GM21717 (cell line): ENCODE measurements around the gene TMEM128.

Source experiments
- ATAC-seq: cut with Tn5 transposase; IDR thresholded peaks from one replicate; pipeline ENCODE4 v1.9.1; 2021; ENCODE audit warnings: mild to moderate bottlenecking, moderate library complexity; ENCODE audit not compliant: unreplicated experiment

TMEM128 gene, protein sequence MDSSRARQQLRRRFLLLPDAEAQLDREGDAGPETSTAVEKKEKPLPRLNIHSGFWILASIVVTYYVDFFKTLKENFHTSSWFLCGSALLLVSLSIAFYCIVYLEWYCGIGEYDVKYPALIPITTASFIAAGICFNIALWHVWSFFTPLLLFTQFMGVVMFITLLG

DNA sequence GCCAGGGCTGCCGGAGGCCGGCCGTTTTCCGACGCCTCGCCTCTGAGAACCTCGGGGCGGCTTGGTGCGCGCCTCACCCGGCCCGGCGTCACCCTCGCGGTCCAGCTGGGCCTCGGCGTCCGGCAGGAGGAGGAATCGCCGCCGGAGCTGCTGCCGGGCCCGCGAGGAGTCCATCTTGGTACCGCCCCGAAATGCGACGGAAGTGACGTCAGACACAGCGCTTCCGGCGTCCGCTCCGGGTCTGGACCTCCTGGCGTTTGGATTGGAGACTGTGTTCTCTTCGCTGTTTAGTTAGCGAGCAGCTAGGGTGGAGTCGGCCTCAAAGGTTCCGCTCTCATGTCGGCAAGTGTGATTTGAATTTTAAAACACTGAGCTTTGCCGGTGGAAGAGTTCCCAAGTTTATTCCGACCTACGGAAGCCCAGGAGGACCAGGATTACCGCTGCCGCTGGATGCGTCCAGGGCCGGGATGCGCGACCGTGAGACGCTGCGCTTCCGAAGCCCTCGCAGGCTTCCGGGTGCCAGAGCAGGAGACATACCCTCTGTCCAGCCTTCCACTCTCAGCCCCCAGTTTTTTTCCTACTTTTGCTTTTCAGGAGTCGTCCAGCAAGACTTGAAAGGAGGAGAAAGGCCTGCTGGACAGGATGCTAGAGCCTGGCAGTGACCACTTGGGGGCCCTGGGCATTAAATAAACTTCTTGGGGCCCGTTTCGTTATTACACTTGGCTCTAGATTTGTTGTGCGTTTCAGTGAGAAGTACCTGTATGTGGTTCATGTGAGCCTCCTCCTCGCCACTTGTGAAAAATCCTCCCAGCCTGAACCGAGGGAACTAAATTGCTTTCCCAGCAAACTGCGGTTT, at the start of gene TMEM128:
Gene TMEM128 (minus strand): TSS at position 195 of the 856 bp plus-strand sequence. CDS start 21 bp downstream, at position 174.
- peak; percentile 97 for ATAC-seq

DNA sequence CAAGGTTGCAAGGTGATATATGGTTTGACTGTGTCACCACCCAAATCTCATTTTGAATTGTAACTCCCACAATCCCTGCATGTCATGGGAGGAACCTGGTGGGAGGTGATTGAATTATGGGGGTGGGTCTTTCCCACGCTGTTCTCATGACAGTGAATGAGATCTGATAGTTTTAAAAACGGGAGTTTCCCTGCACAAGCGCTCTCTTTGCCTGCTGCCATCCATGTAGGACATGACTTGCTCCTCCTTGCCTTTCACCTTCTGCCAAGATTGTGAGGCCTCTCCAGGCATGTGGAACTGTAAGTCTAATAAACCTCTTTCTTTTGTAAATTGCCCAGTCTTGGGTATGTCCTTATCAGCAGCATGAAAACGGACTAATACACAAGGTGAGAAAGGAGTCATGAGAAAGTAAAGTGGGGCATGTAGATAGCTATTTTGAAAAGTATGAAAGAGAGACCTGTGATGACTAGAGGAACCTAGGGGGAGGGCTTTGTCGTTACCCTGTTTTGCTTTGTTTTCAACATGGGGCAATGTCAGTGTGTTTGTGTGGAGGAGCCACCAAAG, 48.3 kb upstream of the TMEM128 start:
- no peak for ATAC-seq

DNA sequence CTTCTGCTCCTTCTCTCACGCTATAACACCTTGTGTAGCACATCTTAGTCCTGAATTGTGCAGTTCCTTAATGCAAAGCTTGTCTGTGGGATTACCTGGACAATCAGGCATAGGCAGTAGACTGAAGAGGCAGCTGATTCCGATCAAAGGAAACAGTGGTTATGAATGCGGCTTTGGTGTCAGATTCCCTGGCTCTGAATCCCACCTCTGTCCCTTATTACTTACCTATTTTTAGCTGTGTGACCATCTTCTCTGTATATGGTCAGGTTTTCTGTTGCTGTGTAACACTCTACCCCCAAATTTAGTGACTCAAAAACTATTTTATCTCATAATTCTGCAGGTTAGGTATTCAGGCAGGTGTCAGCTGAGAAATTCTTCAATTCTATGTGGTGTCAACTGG, 45.3 kb upstream of the TMEM128 start:
- no peak for ATAC-seq

DNA sequence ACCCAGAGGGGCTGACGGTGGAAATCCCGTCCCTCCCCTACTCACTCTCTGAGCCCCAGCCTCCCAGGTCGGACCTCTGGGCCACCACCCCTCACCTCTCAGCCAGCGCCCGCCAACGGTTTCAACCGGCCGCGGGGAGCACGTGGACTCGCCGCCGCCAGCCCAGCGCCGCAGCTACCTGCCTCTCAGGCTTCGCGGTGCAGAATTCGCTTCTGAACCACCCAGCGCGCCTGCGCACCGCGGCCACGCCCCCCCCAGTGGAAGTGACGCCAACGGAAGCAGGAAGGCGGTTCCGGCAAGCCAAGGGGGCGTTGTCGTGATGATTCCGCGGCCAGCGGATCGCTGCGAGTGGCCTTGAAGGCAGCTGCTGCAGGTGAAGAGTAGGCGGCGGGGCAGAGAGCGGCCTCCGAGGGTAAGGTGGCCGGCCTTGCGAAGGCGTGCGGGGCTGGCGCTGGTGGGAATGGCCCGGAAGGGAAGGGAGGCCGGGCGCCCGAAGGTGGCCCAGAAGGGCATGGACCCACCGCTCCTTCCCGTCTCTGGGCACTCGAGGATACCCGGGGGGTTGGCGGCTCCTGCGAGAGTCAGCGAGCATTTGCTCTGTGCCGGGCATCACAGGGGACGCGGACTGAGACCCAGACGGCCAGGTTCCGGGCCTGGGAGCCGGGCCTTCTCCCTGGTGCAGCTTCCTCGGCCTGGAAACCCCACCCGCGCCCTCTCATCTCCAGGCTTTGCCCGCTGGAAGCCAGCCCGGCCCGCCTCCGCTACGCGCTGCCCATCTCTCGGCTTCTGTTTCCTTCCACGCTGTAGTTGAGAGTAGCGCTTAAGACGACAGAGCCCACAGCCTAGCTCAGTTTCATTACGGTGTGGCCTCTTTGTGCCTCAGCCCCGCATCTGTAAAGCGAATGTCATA, 42.2 kb upstream of the TMEM128 start, which contains the start of the genes LYAR and ZBTB49:
Gene LYAR (minus strand): TSS at position 214 of the 910 bp plus-strand sequence. CDS start 6,412 bp downstream, outside the sequence.
Gene ZBTB49 (plus strand): TSS at position 311 of the 910 bp plus-strand sequence. CDS start 9,695 bp downstream, outside the sequence.
- peak; percentile 87 for ATAC-seq

DNA sequence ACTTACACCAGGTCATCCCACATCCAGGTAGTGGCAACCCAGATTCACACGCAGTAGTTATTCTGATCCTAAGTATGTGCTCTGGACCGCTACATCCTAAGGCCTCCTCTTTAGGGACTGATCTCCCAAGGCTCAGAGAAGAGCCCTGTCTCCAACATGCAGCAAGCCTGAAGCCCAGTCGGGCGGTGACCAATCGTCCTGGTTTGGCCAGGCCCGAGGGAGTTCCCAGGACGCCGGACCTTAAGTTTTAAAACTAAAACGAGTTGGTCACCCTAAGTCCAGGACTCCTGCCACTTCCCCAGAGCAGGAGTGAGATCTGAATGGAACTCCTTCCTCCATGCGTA, 41.5 kb upstream of the TMEM128 start:
- peak; percentile 27 for ATAC-seq

DNA sequence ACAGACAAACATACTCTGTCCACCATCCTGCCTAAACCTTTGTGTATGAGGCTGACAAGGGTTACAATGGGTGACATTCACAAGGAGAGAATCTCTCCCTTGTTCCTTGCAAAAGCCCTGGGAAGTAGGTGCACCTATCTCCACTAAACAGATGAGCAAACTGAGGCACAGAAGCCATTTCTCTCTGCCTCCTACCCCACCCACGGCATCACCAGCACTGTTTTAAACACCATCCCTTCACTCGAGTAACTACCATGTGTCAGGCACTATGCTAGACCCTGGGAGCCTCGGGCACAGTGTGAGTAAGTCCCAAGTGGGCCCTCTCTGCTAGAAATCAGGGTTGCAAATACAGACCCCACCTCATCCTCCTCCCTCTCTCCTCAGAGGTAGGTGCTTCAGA, 41.0 kb upstream of the TMEM128 start:
- ATAC-seq = no peak

DNA sequence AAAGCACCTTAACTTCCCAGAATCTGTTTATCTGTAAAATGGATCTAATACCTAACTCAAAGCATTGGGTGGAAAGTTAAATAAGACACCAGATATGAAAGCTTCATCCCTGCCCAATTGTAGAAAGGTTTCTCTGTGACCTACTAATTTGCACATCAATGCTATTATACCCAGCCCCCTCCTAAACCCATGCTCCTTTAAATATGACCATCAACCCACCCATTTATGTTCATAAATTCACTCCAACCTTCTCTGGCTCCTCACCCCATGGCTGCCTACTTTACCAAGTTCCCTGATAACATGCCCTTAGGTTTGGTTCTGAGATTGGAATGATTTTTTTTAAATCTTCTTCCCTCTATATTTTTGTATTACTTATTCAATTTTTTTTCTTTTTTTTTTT, 40.1 kb upstream of the TMEM128 start:
- ATAC-seq = no peak

DNA sequence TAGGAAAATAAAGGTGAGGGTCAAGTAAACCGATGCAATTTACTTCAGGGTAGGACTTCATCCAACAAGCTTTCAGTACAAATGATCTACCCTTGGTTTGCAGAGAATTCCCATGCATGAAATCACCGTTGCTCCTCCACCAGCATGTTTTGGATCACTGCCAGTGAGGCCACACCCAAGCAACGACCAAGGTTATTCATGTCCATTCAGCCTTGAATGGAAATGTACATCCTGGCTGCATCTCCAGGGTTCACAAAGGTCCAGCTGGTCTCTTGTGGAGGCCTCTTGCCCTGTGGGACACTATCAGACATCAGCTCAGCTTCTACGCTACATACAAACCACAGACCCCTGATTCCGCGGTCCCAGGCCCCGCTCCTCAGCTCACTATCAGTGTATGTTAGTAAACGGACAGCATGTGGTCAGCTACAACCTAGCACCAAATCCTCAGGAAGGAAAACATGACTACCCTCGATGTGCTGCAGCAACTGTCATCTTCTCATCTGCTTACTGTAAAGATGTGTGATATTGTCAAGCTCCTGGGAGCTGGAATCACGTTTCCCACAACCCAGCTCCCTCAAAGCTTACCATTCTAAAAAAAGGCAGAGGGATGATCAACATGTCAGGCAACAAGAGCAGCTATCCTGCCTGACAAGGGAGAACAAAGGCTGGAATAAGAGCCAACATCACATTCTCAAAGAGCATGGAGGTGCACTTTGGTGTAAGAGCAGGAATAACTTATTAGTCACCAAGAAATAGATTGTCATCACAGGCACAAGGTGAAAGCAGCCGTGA, 37.0 kb upstream of the TMEM128 start:
- ATAC-seq = no peak

DNA sequence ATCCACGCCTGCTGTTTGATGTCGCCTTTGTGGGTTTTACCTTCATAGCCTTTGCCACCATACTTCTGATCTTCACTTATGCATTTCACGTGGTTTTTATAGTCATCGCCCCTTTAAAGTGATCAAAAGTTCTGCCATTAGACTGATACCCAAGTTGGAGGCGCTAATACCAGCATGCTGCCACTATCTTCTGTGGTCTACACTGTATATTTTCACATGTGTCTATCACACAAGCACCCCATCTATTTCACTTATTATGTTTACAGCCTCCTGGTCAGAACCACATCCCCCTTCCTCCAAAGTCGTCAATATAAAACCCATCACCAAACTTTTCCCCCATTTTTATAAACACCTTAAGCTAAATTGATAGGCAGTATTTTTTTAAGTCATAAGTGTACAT, 33.8 kb upstream of the TMEM128 start:
- no peak for ATAC-seq

DNA sequence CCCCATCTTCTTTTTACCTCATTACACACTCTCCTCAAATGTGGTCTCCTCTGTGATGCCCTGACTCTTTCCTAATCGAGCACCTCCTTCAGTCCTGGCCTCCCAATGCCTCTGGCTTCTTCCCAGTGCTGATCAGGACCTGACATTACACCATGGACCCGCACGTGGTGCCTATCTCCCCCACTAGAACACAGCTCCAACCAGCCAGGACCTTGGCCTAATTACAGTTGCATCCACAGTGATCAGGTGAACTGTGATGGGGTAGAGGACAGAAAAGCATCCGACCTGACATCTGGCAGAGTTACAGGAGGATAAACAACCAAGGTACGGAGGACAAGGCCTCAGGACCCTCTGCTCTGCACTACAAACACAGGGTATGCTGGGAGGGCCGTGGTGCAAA, 29.5 kb upstream of the TMEM128 start:
- ATAC-seq = no peak

DNA sequence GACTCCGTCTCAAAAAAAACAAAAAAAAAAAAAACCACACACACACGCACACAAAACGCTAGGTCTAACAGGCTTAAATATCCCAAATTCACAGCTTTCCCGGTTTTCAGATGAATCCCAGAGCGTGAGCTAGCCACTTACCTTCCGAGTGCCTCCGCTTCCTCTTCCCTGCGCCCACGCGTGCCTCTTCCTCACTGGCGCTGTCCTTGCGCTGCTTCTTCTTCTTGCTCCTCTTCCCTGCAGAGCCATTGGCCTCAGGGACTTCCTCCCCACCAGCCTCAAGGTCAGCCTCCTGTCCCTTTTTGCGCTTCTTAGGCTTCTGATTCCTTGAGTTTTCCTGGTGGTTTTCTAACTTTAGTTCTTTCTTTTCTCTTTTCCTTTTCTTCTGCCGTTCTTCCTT, 26.2 kb upstream of the TMEM128 start:
- ATAC-seq = no peak

DNA sequence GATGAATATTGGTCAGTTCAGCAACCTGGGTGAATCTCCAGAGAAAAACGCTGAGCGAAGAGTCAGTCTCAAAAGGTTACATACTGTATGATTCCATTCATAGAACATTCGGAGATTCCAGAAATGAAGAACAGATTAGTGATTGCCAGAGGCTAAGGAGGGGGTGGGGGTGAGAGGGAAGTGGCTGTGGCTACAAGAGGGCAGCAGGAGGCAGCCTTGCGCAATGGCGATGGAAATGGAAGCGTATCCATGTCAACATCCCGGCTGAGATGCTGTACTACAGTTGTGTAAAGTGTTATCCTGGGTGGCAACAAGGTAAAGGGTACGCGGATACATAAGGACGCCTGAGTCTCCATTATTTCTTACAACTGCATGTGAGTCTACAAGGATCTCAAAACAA, 23.9 kb upstream of the TMEM128 start:
- ATAC-seq = no peak

DNA sequence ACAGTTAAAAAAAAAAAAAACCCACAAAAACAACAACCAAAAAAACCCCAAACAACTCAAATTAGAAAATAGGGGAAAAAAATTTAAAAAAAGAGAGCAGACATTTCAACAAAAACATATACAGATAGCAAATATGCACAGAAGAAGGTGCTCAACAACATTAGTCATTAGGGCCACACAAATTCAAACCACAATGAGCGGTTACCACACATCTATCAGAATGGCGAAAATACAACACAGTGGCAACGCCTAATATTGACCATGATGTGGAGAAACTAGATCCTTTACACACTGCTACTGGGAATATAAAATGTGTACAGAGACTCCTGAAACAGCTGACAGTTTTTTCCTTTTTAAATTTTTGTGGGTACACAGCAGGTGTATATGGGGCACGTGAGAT, 22.5 kb upstream of the TMEM128 start:
- ATAC-seq = no peak

DNA sequence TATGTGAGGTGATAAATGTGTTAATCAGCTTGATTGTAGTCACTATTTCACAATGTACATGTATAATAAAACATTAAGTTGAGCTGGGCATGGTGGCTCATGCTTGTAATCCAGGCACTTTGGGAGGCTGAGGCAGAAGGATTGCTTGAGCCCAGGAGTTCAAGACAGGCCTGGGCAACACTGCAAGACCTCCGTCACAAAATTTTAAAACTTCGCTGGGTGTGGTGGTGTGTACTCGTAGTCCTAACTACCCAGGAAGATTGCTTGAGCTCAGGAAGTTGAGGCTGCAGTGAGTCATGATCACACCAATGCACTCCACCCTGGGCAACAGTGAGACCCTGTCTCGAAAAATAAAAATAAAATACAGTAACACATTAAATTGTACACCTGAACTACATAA, 21.8 kb upstream of the TMEM128 start:
- no peak for ATAC-seq

DNA sequence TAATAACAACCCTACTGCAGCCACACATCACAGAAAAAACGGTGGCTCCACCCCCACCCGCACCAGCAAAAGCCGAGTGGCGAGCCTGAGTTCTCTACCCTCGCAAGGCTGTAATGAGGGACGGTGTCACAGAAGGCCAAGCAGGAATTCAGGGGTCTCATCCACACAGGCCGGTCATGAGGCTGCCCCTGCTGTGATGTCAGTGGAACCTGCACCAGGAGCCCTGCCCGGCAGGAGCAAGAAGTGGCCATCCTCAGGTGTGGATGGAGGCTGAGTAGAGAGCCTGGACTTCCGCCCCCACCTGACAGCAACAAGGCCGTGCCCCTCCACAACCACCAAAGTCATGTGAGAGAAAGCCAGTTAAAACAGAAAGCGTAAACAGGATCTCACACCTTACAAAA, 21.3 kb upstream of the TMEM128 start:
- ATAC-seq = no peak

DNA sequence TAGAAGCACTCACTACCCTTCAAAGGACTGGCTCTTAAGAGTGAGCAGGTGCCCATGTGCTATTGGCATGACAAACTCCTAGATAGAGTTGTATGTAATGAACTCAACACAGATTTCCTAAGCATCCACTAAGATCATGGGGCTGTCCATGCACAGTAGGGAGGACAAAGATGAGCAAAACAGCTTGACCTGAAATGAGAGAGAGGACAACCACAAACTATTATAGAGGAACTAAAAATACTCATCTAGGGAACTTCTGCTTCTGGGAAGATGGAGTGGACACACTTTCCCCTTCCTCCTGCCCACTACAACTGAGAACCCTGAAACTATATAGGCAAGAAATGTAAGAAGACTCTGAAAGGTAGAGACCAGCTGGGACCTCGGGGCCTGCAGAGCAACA, 20.8 kb upstream of the TMEM128 start:
- ATAC-seq = no peak

DNA sequence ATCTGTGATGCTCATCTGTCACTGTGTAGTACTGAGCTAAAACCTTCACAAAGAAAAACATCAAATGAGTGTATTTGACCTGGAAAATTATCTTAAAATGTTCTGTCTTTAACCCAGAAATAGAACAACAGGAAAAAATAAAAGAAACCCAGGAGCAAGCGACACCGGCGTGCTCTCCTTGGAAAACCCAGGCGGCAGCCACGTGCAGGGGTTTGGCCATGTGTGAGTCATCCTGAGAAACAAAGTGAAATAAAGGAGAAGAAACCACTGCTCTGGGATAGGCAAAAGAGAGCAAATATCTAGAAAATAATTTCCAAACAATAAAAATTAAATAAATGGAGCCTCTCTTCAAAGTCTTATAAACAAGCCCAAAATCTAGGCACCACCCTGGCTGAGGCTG, 20.0 kb upstream of the TMEM128 start:
- no peak for ATAC-seq

DNA sequence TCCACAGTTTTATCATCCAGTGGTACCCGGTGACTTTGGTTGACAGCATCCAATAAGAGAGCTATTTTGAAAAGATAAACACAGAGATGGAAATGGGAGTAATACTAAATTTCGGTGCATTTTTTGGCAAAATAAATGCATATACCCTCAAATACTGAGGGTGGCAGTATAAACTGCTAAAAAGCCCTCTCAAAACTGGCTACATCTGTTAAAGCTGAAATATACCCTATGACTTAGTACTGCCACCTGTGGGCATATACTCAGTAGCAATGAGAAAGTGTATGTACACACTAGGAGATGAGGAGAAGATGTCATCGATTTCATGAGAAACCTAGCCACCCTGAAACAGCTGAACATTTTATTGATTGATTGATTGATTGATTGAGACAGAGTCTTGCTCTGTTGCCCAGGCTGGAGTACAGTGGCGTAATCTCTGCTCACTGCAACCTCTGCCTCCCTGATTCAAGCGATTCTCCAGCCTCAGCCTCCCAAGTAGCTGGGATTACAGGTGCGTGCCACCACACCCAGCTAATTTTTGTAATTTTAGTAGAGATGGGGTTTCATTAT, 12.2 kb upstream of the TMEM128 start:
- ATAC-seq = no peak

DNA sequence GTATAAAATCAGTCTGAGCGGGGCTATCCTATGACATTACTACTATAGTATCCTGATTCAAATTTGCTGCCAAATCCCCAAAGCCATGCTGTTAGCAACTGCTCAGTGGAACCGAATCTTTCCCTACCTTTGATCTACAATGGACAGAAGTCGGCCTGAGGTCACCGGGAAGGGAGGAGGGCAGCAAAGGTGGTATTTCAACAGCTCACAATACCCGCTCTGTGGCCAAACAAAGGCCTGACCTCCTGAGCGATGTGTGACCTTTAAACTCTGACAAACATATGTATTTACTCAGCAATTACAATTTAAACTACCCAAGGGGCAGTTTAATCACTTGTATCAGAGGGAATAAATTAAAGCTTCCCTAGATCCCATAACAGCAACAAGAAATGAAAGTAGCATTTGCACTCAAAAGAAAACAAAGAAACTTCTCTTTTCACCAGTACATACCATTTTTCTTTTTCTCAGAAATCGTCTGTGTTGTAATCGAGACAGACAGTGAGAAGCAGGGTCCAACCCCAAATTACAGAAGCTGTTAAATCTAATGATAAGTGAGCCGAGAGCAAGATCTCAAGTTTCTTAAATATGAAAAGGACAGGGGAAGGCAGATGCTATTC, 11.6 kb upstream of the TMEM128 start:
- ATAC-seq = no peak
